Myocyte (in vitro differentiated cells): ENCODE data around the gene PAX2. TPM values are rescaled to one million over a fixed set of nuclear protein-coding genes. Genes with fewer than 3 reads are reported as not detected.

Experiments
- DNase-seq: peaks from one replicate; pipeline ENCODE4 v3.0.0-alpha.2; 2012; ENCODE audit warnings: low read depth
- total RNA-seq: library from RNA; depleted of rRNA; stranded (reverse); fragments of >200 nt; gene quantifications from 2 replicates; pipeline ENCODE4 v1.2.3, GENCODE V29; 2014

Gene PAX2
- total RNA-seq, 1 donor from 2014 or later = not detected

DNA sequence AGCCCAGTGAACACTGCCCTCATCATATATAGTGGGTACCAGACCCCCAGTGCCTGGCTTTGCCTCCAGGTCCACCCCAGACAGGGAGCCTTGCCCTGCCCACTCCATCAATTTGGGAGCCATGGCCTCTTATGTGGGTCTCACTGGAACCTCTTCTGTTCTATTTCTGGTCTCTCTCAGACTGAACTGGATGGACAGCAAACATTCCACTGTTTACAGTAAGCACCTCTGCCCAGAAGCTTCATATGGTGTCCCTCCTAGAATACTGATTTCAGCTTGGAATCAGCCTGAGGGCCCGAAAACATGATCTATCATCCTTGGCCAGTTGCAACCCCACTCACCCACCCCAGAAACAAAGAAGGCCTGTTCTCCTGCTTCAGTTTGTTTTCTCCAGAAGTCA, 86.4 kb downstream of the PAX2 start:
- no peak for DNase-seq

GRCh38 chr10:100835810-100836209, 90.4 kb downstream of the PAX2 start:
- no peak for DNase-seq

- DNase-seq = no peak
These were observed 91.5 kb downstream of the PAX2 start for GRCh38 chr10:100836891-100837290.

- DNase-seq = no peak
These were observed 91.9 kb downstream of the PAX2 start for GRCh38 chr10:100837300-100837699.

DNA sequence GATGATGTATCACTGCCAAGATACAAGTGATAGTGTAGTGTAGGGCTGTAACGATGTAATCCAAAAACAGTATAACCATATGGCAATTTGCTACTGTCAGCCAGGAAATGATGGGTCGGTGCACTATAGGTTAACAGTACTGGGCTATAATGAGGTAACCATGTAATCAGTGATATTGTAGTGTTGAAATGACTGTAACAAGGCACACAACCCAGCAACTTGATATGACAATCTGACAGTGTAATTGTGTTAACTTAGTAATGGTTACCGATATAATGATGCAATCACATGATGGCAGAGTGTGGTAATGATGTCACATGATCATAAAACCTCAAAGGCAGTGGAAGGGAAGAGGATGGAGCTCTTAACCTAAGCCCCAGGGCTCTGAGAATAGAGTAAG, 93.6 kb downstream of the PAX2 start:
- no peak for DNase-seq

DNA sequence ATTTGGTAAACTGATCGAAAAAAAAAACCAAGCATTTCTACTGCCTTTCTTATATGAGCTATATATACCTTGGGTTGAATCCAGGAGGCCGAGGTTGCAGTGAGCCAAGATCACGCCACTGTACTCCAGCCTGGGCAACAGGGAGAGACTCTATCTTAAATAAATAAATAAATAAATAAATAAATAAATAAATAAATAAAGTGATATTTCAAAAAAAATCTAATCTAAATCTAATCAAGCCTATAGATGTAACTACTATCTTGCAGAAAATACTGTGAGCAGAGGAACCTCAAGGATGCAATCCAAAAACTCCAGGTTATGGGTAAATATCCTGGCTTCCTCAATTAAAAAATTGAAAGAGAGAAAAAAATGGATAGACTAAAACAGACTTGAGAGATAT, 96.1 kb downstream of the PAX2 start:
- DNase-seq = no peak

DNA sequence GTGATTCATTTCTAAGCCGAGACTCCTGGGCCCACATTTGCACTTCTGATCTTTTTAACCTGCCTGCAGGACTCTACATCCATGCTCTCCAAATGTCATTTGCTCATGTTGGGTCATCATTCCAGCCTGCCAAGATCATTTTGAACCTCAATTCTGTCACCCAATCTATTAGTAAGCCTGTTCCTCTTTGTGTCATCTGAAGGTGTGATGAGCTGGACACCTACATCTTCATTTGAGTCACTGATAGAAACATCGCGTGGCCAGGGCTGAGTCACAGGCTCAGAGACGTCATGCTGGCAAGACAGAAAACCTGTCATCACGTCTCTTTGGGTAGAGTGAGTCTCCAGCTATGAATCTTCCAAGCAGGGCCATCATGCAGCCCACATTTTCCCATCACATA, 102.1 kb downstream of the PAX2 start:
- DNase-seq = peak; percentile 7

- no peak for DNase-seq
These were observed 103.4 kb downstream of the PAX2 start for GRCh38 chr10:100848770-100849169.

DNA sequence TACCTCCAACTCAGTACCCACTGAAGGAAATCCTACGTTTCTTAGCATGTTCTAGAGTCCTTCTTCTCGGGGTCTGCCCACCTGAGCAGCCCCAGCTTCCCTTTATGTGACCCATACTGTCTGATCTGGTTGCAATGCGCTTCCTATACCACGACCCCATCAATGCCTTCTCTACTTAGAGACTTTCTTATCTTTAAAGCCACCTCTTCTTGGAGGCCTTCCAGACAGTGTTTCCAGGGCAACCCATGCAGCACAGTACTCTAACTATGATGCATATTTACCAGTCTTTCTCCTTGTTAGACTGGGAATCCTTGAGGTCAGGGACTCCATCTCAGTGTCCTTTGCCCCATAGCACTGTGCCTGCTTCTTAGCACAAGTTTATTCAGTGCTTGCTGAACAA, 112.9 kb downstream of the PAX2 start:
- no peak for DNase-seq

DNA sequence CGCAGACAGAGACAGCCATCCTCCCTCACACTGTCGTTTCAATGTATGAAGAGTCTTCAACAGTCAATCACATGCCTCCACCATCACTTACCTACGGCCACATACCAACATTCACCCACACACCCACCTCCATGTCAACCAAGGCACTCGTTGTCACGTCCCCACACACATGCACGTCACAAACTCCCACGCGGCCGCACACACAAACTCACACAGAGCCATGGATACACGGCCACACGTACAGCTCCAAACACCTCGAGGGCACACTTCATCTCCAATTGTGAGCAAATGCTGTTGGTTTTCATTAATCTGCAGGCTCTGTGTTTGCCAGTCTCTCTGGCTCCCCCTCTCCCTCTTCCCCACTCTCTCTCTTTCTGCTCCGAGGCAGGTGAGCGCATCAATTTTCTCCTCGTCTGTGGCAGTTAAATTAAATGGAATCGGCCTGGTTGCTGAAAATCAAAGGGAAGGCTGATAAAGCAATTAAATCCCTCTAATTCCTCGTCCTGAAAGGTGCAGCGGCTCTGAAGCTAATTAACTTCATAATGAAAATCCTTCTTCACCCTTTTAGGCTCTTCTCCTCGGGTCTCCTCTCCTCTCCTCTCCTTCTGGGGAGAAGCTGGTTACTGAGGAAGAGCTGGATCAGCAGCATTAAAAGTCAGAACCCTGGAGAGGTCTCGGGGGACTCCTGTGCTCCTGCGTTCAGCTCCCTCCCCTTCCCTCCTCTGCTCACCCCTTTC, 113.5 kb downstream of the PAX2 start:
- DNase-seq = no peak

- DNase-seq = no peak
These were observed 114.0 kb downstream of the PAX2 start for GRCh38 chr10:100859484-100859763.

DNA sequence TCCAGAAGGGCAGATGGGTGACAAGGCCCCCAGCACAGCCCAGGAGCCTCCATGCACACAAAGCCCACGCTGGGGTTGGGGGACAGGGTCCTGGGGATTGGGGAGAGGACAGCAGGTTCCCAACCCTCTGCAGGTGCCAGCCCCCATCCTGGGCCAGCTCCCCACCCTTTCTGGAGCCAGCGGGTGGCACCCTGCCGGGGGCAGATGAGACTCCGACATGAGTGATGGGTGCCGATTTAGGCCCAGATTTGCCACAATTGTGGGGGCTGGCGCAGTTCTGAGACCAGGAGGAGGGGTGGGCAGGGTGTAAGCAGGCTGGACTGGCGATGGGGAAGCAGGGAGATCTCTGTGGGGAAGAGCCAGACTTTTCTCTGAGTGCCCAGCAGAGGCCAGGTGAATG, 118.1 kb downstream of the PAX2 start:
- DNase-seq = no peak

- no peak for DNase-seq
These were observed 118.9 kb downstream of the PAX2 start for GRCh38 chr10:100864036-100864885.

GRCh38 chr10:100864978-100865377, 119.6 kb downstream of the PAX2 start:
- no peak for DNase-seq

GRCh38 chr10:100866010-100866409, 120.6 kb downstream of the PAX2 start:
- no peak for DNase-seq

GRCh38 chr10:100866575-100867098, 121.3 kb downstream of the PAX2 start:
- DNase-seq = no peak

DNA sequence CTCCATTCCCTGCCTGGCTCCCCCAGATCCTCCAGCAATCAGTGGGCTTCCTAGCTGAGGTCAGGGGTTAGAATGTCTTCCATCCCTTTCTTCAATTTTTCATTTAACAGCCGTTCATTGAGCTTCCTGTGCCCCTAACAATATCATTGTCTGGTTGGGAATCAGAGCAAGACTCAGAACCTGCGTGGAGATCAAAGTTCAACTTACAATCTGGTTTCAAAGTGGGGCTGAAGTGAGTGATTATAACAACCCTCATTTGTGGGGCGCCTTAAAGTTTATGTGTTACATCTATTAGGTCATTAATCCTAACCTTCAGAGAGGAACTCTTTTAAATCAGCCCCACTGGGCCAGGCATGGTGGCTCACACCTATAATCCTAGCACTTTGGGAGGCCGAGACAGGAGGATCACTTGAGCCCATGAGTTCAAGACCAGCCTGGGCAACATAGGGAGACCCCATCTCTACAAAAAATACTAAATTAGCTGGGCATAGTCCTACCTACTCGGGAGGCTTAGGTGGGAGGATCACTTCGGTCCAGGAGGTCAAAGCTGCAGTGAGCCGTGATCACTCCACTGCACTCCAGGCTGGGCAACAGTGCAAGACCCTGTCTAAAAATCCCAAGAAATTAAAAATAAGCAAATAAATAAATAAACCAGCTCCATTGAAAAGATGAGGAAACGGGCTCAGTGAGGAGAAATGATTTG, 122.0 kb downstream of the PAX2 start:
- no peak for DNase-seq

GRCh38 chr10:100868382-100868781, 123.0 kb downstream of the PAX2 start:
- DNase-seq = no peak

DNA sequence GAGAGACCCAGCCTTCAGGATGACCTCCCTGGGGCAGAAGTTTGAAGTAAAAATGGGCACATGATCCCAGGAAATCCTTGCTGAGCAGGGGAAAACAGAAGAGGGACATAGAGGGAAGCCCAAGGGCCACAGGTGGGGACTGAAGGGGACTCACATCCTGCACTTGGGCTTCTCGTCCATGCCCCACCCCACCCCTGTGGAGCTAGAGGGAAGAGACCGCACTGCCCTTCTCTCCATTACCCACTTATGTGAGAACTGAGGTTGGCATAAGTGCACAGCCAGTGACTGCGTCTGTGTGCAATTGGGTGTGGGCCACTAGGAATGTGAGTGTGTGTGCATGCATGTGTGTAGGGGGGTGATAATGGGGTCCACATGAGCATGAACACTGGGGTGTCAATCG, 124.0 kb downstream of the PAX2 start:
- no peak for DNase-seq

DNA sequence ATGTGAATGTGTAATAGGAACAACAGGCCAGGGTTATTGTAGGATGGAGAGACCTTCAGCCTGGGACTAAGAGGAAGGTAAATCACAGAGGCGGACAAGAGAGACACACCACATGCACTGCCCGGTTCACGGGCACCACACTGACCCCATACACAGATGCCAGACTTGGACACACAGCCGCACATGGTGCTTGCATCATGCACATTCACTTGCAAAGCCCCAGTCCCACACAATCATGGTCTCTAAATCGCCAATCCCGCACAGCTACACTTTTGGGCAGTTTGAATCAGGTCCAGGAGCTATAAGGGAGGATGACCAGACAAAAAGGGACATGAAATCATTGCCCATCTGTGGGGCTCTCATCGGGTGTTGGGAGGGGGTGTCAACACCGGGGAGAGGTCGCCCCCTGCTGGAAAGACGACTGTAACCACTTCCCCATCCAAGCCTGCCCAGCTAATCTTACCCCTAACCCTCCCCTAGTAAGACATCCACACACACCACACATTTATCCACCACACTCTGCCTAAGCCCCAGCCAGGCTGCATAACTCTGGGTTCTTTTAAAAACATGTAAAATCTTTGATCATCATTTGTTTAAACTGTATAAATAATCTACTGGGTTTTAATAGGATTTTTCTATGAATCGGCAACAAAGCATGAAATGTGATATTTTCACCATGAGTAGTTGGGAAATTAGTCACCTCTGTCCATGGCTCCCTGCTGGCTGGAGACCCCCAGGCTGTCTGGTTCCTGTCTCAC, 126.8 kb downstream of the PAX2 start:
- DNase-seq = peak; percentile 48

- DNase-seq = no peak
These were observed 127.9 kb downstream of the PAX2 start for GRCh38 chr10:100873146-100873826.
